HL-60/S4 treated with retinoic acid at 250 ng/mL for 4 days and 3 days (cell line): ENCODE measurements around the gene IFFO2.

Source experiments
- in situ Hi-C: fragments of 300-500 bp; cut with MboI; formaldehyde crosslinking; loops from 2 replicates; pipeline ENCODE4 v1.7.0; 2022; ENCODE audit warnings: low sequenced_read_pairs

IFFO2 gene

GRCh38 chr1:18956193-18957135 is at the start of gene IFFO2:
IFFO2 (minus strand) TSS chr1:18956676; CDS start chr1:18956332, 344 bp downstream.
- in situ Hi-C loops = no loop called here

DNA sequence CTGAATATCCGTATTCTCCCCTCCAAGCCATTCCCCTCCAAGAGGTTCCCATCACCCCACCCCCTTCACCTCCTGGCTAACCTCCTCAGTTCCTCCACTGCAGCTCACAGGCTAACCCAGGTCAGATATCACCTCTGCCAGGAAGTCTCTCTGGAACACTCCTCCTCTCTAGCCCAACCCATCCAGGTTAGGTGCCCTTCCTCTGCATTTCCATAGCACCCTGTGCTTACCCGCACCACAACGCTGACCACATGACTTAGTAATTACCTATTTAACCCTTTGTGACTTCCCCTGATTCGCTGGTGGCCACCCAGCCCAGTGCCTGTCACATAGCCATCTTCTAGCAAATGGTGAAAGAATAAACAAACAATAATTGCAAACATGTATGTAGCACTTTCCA is 49.5 kb upstream of the IFFO2 start:
- in situ Hi-C loops = no loop called here

DNA sequence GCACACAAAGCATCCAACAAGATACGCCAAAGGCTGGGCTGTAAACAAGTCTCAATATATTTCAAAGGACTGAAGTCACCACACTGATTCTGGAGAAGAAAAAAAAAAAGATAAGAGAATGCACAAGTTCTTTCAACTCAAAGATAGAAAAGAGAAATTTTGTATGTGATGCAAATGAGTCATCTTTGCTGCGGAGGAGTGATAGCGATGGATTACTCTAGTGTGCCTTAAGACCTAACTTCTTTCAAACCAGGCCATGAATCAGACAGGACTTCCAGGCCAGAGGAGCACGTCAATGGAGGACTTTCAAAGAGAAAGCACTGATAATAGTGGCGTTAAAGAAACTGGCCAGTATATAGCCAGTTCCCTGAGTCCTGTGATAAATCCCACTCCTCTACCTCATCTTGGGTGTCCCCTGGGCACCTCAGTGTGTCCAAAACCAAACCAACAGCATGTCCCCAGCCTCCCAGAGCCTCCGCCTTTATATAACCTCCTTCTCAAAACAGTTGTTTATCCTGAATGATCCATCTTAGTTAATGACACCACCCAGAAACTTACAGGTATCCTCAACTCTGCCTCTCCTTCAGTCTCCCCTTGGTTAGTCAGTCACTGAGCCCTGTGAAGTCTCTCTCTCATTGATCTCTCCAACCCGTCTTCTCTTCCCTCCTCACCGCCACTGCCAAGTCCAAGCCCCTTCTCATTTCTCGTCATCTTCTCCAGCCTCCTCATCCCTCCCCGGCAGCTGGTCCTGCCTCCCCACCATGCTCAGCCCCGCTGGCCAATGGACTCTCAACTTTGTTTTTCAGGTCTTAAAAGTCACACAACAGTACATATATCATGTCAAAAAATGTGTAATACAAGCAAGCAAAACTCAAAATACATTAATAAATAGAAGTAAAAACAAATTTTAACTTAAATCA is 47.2 kb upstream of the IFFO2 start:
- in situ Hi-C loops = no loop called here

DNA sequence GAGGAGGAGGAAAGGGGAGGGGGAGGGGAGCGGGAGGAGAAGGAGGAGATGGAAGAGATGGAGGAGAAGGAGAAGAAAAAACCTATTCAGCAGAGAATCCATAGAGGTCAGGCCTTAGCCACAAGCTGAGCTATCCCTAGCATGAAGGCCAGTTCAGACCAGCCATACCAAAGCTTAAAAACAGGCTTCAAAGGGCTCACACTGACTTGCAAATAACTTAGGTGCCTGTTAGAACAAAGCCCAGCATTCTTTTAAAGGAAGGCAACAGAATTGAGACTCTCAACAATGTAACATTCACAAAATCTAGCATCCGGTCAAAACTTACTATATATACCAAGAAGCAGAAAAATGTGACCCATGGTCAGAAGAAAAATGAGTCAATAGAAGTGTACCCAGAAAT is 43.6 kb upstream of the IFFO2 start:
- in situ Hi-C loops = no loop called here

DNA sequence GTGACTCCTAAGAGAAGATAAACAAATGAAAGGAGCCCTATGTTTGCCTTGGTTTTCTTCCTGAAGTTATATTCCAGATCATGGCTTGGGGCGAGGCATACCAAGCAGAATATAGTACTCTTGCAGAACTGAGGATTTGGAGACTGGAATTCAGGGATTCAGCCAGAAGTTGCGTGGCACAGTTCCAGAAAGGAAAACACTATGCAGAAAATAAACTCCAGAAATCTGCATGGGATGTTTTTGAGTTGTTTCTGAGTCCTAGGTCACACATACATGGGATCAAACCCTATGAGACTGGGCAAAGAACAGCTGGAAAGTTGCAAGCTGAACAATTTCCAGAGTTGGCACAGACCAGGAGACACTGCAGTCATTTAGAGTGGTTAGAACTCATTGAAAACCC is 42.9 kb upstream of the IFFO2 start:
- in situ Hi-C loops = no loop called here

DNA sequence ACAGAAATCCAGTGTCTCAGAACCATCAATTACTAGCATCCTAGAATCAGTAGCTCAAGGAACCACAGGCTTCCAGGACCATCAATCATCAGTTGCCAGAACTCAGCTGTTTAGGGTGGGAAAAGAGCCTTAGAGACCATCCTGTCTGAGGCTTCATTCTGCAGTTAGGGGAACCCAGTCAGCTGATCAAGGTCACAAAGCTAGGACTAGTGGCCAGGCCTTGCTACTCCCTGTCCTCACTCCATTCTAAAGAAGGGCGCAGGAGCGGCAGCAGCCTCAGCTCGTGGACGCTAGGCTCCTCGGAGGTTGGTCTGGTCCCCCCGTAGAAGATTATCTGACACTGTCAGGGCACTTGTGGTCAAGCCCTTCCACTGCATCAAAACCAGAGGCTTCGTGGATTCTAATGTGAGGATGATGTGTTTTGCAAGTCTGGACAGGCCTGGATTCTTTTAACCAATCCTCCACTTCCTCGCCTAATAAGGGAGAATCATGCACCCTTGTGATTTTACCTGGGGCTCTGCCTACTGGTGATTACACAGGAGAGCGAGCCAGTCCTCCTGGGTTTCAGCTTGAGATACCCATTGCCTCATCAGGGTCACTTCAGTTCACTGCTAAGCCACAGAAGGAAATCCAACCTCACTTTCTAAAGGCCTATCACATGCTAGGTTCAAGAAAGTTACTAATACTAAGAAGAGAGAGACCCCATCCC is 41.7 kb upstream of the IFFO2 start:
- in situ Hi-C loops = no loop called here

GRCh38 chr1:18997508-18997907 is 41.0 kb upstream of the IFFO2 start:
- in situ Hi-C loops = no loop called here

GRCh38 chr1:18996548-18997177 is 40.2 kb upstream of the IFFO2 start:
- in situ Hi-C loops = no loop called here

- in situ Hi-C loops = no loop called here
Measured at GRCh38 chr1:18994381-18994780, 37.9 kb upstream of the IFFO2 start.

GRCh38 chr1:18992646-18993045 is 36.2 kb upstream of the IFFO2 start:
- in situ Hi-C loops = no loop called here

DNA sequence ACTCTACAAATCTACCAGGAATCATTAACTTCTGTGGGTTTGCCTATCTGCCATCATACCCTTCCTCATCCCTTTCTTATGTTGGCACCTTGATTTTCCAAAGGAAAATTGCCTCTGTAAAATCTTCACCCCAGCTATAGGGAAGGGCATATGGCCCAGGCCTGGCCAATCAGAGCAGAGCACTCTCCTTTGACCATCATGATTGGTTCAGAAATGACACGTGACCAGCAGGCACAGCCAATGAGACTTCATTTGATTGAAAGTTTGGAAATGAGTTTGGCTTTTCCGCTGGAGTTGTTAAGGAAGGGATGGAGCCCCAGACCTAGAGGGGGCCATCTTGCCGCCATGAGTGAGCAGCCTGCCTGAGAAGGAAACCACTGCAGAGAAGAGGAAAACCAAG is 35.1 kb upstream of the IFFO2 start:
- in situ Hi-C loops = no loop called here

DNA sequence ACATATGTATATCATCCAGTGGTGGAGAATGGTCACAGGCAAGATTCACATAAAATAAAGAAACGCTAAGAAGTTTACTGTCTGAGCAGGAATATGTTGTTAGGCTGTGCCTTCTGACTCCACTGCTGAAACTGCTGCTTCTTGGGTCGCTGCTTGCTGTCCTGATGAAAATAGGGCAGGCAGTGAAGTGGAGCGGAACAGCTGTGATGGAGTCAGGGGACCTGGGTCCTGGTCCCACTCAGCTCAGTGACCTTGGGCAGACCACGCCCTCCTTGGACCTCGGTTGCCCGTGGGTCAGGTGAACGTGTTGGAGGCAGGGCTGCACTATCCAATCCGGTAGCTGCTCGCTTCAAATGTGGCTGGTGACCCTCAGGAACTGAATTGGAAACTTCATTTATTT is 33.4 kb upstream of the IFFO2 start:
- in situ Hi-C loops = no loop called here

DNA sequence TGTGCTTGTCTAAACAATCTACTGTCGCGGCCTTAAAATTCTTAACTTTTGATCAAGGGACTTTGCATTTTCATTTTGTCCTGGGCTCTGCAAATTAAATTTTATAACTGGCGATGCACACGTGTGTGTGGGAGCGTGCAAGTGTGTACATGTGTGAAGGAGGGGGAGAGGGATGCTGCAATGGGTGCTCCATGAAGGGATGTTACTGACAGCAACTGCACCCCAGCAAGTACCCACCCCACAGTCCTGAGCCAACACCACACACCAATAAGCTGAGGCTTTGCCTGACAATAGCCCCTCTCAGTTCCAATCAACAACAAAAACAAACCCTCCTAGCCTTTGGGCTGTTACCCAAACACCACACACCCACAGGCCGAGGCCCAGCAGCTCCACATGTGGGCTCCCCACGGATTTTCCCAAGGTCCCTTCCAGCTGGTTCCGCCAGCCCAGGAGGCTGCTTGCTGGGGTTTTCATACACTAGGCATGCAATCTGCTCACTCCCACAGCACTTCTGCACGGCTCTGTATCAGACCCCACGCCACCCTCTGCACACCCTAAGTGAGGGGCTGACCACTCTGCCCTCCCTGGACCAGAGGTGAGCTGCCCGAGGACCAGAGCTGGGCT is 32.8 kb upstream of the IFFO2 start:
- in situ Hi-C loops = no loop called here

- in situ Hi-C loops = no loop called here
Measured at GRCh38 chr1:18981242-18981641, 24.8 kb upstream of the IFFO2 start.

DNA sequence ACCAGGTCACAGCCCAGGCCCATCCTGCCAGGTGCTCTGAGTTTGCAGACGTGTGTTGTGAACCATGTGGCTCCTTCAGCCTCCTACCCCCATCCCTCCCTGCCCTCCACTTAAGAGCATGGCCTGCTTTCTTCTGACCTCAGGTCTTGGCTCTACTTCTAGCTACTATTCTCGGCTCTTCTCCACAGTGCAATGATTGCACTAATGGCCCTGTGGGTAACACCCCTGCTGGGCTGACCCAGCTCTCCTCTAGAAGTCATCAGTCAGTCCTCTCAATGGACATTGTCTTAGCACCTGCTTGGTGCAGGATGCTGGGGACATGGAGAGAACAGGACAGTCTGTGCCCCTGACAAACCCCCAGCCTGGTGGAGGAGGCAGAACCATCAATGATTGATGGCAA is 22.2 kb upstream of the IFFO2 start:
- in situ Hi-C loops = no loop called here

DNA sequence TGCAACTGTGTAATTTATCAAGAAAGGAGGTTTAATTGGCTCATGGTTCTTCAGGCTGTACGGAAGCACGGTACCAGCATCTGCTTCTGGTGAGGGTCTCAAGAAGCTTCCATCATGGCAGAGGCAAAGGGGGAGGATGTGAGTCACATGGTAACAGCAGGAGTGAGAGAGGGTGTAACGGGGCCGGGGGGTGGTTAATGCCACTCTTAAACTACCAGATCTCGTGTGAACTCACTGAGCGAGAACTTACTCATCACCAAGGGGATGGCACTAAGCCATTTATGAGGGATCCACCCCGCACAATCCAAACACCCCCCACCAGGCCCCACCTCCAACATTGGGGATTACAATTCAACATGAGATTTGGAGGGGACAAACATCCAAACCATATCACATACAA is 21.0 kb upstream of the IFFO2 start:
- in situ Hi-C loops = no loop called here

DNA sequence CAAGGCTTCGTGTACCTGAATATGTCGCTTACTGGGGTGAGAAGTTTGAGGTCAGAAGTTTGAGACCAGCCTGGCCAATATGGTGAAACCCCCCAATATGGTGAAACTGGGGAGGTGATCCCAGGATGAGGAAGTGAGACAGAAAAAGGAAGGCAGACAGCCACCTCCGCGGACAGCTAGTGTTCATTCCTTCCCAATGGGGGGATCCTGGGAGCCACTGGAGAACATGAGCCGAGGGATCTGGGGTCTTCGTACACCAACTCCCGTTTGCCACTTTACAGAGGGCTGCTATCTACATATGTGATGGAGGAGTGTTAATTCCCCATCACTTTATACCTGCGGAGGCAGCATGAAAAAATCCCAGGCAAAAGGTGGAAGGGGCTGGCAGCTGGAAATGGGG is 19.6 kb upstream of the IFFO2 start:
- in situ Hi-C loops = no loop called here

- in situ Hi-C loops = no loop called here
Measured at GRCh38 chr1:18974606-18975005, 18.1 kb upstream of the IFFO2 start.

- in situ Hi-C loops = no loop called here
Measured at GRCh38 chr1:18974005-18974404, 17.5 kb upstream of the IFFO2 start.

- in situ Hi-C loops = no loop called here
Measured at GRCh38 chr1:18973446-18973955, 17.0 kb upstream of the IFFO2 start.
